Ascending aorta (tissue), 2 donors: Measurements from ENCODE around the gene NFAM1. TPM values are rescaled to one million over a fixed set of nuclear protein-coding genes. Genes with fewer than 3 reads are reported as not detected.

Source experiments
- DNase-seq, 2 donors: peaks; one replicate each; pipeline ENCODE4 v3.0.0-alpha.2; 2019; ENCODE audit warnings: low spot score in 2 of 2
- H3K27ac ChIP-seq, 2 donors: fragments of 200-600 bp; sonication (generic); one replicate each; pipeline ENCODE4 v1.5.1; 2016 to 2017; ENCODE audit warnings: mild to moderate bottlenecking in 1 of 2
- H3K27me3 ChIP-seq: fragments of 200-600 bp; sonication (generic); one replicate; pipeline ENCODE4 v1.5.1; 2017
- H3K36me3 ChIP-seq, 2 donors: fragments of 200-600 bp; sonication (generic); one replicate each; pipeline ENCODE4 v1.5.1; 2016
- H3K4me1 ChIP-seq, 2 donors: fragments of 200-600 bp; sonication (generic); one replicate each; pipeline ENCODE4 v1.5.1; 2016 to 2017; ENCODE audit warnings: mild to moderate bottlenecking in 1 of 2
- H3K4me3 ChIP-seq, 2 donors: fragments of 200-600 bp; sonication (generic); one replicate each; pipeline ENCODE4 v1.5.1; 2016 to 2017; ENCODE audit warnings: mild to moderate bottlenecking in 1 of 2
- H3K9me3 ChIP-seq, 2 donors: fragments of 200-600 bp; sonication (generic); one replicate each; pipeline ENCODE4 v1.5.1; 2016
- intact Hi-C: fragments of 100-400 bp; cut with DNase I; formaldehyde crosslinking; loops from one replicate; pipeline ENCODE4 v1.15.1; 2023
- total RNA-seq: library from RNA; depleted of rRNA; stranded (reverse); fragments of >200 nt; gene quantifications from one replicate; pipeline ENCODE4 v1.1.0, GENCODE V29; 2016
- TF ChIP-seq, protein P1 (sequence below), 3 experiments: fragments of 200-600 bp in 2 of 3; fragments of 450-650 bp in 1 of 3; sonication (generic) in 2 of 3; IDR thresholded peaks; one replicate each; pipeline ENCODE4 v1.5.1; 2016 to 2019; ENCODE audit warnings: antibody characterized with exemption in 3 of 3, mild to moderate bottlenecking in 1 of 3, moderate library complexity in 1 of 3

Gene NFAM1
- total RNA-seq: 1.5 TPM

GRCh38 chr22:42432020-42432596, at the start of gene NFAM1:
TSS of gene NFAM1 (minus strand) at chr22:42432403. CDS start at chr22:42432357, 46 bp downstream.
- Histone ChIP-seq H3K36me3 (no peaks in the 10 kb centered on the region), H3K27ac (no peak within 1 kb of the TSS), H3K9me3 (no peaks in the 10 kb centered on the region), H3K4me3 (peak within 1 kb of the TSS in 1 of 2 donors; percentile 38), H3K4me1 (peaks cover 0 to 3% of the 10 kb centered on the region in 2 donors), H3K27me3 (no peaks in the 10 kb centered on the region)
- intact Hi-C loops: no loop called here
- TF ChIP-seq, protein P1, sequence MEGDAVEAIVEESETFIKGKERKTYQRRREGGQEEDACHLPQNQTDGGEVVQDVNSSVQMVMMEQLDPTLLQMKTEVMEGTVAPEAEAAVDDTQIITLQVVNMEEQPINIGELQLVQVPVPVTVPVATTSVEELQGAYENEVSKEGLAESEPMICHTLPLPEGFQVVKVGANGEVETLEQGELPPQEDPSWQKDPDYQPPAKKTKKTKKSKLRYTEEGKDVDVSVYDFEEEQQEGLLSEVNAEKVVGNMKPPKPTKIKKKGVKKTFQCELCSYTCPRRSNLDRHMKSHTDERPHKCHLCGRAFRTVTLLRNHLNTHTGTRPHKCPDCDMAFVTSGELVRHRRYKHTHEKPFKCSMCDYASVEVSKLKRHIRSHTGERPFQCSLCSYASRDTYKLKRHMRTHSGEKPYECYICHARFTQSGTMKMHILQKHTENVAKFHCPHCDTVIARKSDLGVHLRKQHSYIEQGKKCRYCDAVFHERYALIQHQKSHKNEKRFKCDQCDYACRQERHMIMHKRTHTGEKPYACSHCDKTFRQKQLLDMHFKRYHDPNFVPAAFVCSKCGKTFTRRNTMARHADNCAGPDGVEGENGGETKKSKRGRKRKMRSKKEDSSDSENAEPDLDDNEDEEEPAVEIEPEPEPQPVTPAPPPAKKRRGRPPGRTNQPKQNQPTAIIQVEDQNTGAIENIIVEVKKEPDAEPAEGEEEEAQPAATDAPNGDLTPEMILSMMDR (IDR thresholded peaks at IDR 0.05): no peak
- DNase-seq: no peak

DNA sequence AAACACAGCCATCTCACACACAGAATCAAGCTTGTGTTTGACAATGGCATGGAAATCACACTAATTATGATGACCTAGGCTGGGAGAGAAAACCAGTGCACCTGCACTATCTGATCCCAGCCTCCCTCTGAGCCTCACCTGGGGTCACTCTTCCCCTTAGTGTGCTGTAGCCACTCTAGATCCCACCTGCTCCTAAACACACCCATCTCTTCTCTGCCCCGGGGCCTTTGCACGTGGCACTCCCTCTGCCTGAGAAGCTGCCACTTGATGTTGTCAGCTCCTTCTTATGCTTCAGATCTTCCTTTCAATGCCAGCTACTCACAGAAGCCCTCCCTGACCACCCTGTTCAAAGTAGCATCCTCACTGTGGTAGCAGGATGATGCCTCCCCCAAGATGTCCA, 42.9 kb upstream of the NFAM1 start:
- TF ChIP-seq, protein P1 (IDR thresholded peaks at IDR 0.05): no peak
- H3K4me1 ChIP-seq: no peaks in the 10 kb centered on the region
- no peak for DNase-seq

GRCh38 chr22:42473484-42474193, 41.4 kb upstream of the NFAM1 start:
- intact Hi-C loops: no loop called here
- H3K9me3 ChIP-seq: no peaks in the 10 kb centered on the region
- TF ChIP-seq, protein P1 (IDR thresholded peaks at IDR 0.05): peak in 2 of 3 experiments; percentile 26 to 46
- no peaks in the 10 kb centered on the region for H3K4me1 ChIP-seq
- no peak overlapping the region for H3K27ac ChIP-seq
- H3K4me3 ChIP-seq: no peak overlapping the region
- no peaks in the 10 kb centered on the region for H3K36me3 ChIP-seq
- H3K27me3 ChIP-seq: no peaks in the 10 kb centered on the region
- no peak for DNase-seq

More for the DNA sequence above, 42.9 kb upstream of the NFAM1 start:
- intact Hi-C loops: no loop called here
- Histone ChIP-seq H3K36me3 (no peaks in the 10 kb centered on the region), H3K9me3 (no peaks in the 10 kb centered on the region), H3K27me3 (no peaks in the 10 kb centered on the region), H3K27ac (no peak overlapping the region), H3K4me3 (no peak overlapping the region)

DNA sequence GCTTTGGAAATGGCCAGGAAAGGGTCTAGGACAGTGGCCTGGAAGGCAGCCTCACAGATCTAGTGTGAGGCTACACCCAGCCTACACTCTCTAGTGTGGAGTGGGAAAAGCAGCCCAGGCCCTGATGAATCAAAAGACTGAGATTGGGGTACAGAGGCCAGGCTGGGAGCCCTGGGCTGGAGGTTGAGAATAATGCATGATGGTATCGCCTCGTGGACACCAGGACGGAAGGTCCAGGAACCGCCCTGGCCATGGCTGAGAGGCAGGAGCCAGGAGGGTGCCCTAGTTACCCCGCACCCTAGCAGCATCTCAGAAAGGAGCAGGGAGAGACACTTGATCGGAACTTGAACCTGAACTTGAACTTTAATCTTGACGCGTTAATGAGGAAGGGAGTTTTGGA, 40.5 kb upstream of the NFAM1 start:
- DNase-seq: no peak
- H3K27ac ChIP-seq: no peak overlapping the region
- H3K9me3 ChIP-seq: no peaks in the 10 kb centered on the region
- no peaks in the 10 kb centered on the region for H3K4me1 ChIP-seq
- intact Hi-C loops: no loop called here
- no peaks in the 10 kb centered on the region for H3K27me3 ChIP-seq
- no peaks in the 10 kb centered on the region for H3K36me3 ChIP-seq
- H3K4me3 ChIP-seq: no peak overlapping the region
- TF ChIP-seq, protein P1 (IDR thresholded peaks at IDR 0.05): no peak

GRCh38 chr22:42471441-42471840, 39.2 kb upstream of the NFAM1 start:
- intact Hi-C loops: no loop called here
- no peaks in the 10 kb centered on the region for H3K4me1 ChIP-seq
- TF ChIP-seq, protein P1 (IDR thresholded peaks at IDR 0.05): no peak
- no peak for DNase-seq
- no peaks in the 10 kb centered on the region for H3K9me3 ChIP-seq
- no peaks in the 10 kb centered on the region for H3K27me3 ChIP-seq
- no peak overlapping the region for H3K4me3 ChIP-seq
- H3K27ac ChIP-seq: no peak overlapping the region
- no peaks in the 10 kb centered on the region for H3K36me3 ChIP-seq
